ENCODE measurements around the gene RAB23. TPM values are rescaled to one million over a fixed set of nuclear protein-coding genes. Genes with fewer than 3 reads are reported as not detected.
A peak's percentile ranks its signal among the peaks of the same experiment; 100 is the strongest.

Gene RAB23
- total RNA-seq, 1 experiment from 2014 or later = 8.4 TPM

DNA sequence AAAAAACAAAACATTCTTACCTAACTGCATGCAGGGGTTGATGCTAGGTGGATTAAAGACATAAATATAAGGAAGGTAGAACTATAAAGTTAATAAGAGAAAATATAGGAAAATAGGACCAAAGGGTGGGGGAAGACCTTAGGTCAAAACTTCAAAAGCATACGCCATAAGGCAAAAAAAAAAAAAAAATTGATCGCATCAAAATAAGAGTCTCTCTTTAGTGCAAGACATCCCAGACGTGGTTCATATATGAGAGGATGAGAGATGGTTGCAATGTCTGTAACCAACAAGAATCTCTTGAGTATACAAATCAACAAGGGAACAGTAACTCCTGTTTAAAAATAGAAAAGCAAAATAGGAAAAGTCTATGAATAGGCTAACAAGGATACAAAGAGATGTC is 41.5 kb downstream of the RAB23 start:
- BruUV-seq (replicated peaks) = no TSS peak
- Mint-ChIP-seq H3K36me3 (ENCODE audit: insufficient read depth, unreplicated experiment) (peaks cover 43% of the 10 kb centered on the region), H3K27ac (ENCODE audit: low read depth, unreplicated experiment) (no peak overlapping the region), H3K27me3 (ENCODE audit: insufficient read depth, unreplicated experiment) (no peaks in the 10 kb centered on the region), H3K4me3 (ENCODE audit: unreplicated experiment) (no peak overlapping the region), H3K9me3 (ENCODE audit: unreplicated experiment) (no peaks in the 10 kb centered on the region), H3K4me1 (ENCODE audit: insufficient read depth, unreplicated experiment) (peaks cover 4% of the 10 kb centered on the region)
- DNase-seq (ENCODE audit: unreplicated experiment) = no peak
- intact Hi-C loops (cut with micrococcal nuclease) = no loop called here
- TF ChIP-seq, protein P1, sequence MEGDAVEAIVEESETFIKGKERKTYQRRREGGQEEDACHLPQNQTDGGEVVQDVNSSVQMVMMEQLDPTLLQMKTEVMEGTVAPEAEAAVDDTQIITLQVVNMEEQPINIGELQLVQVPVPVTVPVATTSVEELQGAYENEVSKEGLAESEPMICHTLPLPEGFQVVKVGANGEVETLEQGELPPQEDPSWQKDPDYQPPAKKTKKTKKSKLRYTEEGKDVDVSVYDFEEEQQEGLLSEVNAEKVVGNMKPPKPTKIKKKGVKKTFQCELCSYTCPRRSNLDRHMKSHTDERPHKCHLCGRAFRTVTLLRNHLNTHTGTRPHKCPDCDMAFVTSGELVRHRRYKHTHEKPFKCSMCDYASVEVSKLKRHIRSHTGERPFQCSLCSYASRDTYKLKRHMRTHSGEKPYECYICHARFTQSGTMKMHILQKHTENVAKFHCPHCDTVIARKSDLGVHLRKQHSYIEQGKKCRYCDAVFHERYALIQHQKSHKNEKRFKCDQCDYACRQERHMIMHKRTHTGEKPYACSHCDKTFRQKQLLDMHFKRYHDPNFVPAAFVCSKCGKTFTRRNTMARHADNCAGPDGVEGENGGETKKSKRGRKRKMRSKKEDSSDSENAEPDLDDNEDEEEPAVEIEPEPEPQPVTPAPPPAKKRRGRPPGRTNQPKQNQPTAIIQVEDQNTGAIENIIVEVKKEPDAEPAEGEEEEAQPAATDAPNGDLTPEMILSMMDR (IDR thresholded peaks at IDR 0.05; ENCODE audit: unreplicated experiment) = no peak
- ChIA-PET POLR2A (no interaction called here), CTCF (no interaction called here)

DNA sequence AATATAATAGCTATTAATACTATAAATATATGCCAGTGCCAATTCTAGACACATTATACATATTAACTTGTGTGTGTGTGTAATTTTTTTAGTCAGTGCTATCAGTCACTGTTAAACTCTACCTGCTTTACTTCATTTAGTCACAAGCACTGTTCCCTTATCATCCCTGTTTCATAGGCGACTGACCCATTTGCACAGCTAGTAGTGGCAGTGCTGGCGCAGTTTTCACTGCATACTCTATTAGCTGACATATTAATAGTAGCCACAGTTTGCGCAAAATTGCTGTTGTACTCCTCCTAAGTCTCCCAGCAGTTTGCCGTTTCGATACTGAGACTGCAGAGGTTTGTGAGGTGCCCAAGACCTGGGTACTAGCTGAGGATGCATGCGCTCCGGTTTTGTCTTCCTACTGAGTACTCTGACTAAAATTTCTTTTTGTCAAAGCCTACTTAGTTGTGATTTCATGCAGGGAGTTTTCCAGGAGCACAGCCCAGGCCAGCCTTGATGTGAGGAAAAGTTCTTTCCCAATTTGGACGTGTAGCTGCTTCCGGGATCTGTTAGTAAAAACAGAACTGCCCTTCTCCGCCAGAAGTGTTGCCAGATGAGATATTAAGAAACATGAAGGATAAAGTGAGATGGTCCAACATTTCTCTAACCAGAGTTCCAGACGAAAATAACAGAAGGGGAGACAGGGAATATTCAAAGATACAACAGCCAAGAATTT is 44.4 kb downstream of the RAB23 start:
- intact Hi-C loops (cut with micrococcal nuclease) = loop anchor here (10.0 kb wide), 1 partner anchor 273 kb away; no protein-coding TSS in a partner anchor
- BruUV-seq (replicated peaks) = no TSS peak

DNA sequence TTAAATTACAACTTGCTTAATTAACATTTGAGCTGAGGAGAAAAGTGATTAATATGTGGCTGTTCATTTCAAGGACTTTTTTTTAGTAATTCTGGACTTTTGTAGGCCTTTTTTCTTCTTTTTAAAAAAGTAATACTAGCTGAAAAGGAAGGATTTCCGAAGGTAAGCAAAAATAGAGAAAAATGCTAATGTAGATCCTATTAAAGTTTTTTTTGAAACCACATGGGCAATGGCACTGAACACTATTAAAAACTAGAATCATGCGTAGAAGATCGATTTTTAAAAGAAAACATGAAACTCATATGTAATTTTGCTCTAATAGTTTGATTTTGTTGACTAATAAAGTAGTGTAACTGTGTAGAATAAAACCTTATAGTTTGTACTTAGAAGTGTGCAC is 47.6 kb downstream of the RAB23 start:
- no peak for DNase-seq (ENCODE audit: unreplicated experiment)
- TF ChIP-seq, protein P1 (IDR thresholded peaks at IDR 0.05; ENCODE audit: unreplicated experiment) = no peak
- BruUV-seq (replicated peaks) = no TSS peak
- intact Hi-C loops (cut with micrococcal nuclease) = loop anchor here (5.0 to 10.0 kb wide), 2 partner anchors 93 to 270 kb away; no protein-coding TSS in a partner anchor
- Mint-ChIP-seq H3K27ac (ENCODE audit: low read depth, unreplicated experiment) (peak overlapping the region; percentile 44), H3K27me3 (ENCODE audit: insufficient read depth, unreplicated experiment) (no peaks in the 10 kb centered on the region), H3K4me3 (ENCODE audit: unreplicated experiment) (peak overlapping the region; percentile 91), H3K36me3 (ENCODE audit: insufficient read depth, unreplicated experiment) (peaks cover 7% of the 10 kb centered on the region), H3K9me3 (ENCODE audit: unreplicated experiment) (no peaks in the 10 kb centered on the region), H3K4me1 (ENCODE audit: insufficient read depth, unreplicated experiment) (peaks cover 18% of the 10 kb centered on the region)
- CTCF ChIA-PET = no interaction called here
- POLR2A ChIA-PET = interaction anchor here (0.8 to 1.2 kb wide), 4 partner anchors 15 to 140 kb away, joined by 3 to 7 read pairs (median 4); no protein-coding TSS in a partner anchor

More for the DNA sequence above, 44.4 kb downstream of the RAB23 start:
- no peak overlapping the region for H3K4me3 Mint-ChIP-seq (ENCODE audit: unreplicated experiment)
- H3K27me3 Mint-ChIP-seq (ENCODE audit: insufficient read depth, unreplicated experiment) = no peaks in the 10 kb centered on the region
- peaks cover 18% of the 10 kb centered on the region for H3K4me1 Mint-ChIP-seq (ENCODE audit: insufficient read depth, unreplicated experiment)
- H3K27ac Mint-ChIP-seq (ENCODE audit: low read depth, unreplicated experiment) = no peak overlapping the region
- no peak for DNase-seq (ENCODE audit: unreplicated experiment)
- no peaks in the 10 kb centered on the region for H3K9me3 Mint-ChIP-seq (ENCODE audit: unreplicated experiment)
- ChIA-PET POLR2A (interaction anchor here (0.9 kb wide), 1 partner anchor 12 kb away, joined by 3 read pairs; no protein-coding TSS in a partner anchor), CTCF (interaction anchor here (0.5 to 1.2 kb wide), 3 partner anchors 122 to 479 kb away, joined by 3 to 7 read pairs (median 5); no protein-coding TSS in a partner anchor)
- TF ChIP-seq, protein P1 (IDR thresholded peaks at IDR 0.05; ENCODE audit: unreplicated experiment) = no peak
- H3K36me3 Mint-ChIP-seq (ENCODE audit: insufficient read depth, unreplicated experiment) = peaks cover 25% of the 10 kb centered on the region

DNA sequence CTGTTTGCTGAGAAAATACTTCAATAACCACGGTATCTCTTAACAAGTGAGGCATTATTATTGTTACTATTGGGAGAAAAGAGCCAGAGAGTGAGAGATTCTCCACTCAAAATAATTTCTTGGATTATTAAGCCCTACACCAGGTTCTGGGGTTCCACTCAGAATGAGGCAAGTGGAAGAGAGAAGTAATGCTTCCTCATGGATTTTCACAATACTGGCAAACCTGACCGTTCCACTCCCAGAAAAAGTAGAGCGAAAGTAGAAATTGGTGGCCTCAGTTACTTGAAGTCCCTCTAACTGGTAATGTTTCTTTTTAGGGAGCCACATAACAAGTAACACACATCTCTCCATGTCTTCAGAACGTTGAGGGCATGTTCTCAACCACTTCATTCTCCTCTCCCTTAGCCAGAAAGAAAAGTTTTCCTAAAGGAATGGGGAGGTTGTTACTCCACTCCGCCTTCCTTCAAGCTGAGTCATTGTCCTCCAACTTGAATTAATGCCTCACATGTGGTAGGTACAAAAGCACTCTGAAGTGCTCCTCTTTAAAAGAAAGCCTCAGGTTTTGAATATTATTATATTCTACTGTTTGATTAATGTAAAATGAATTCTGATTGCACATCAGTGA is 48.1 kb downstream of the RAB23 start:
- POLR2A ChIA-PET = interaction anchor here (0.8 to 1.2 kb wide), 4 partner anchors 15 to 141 kb away, joined by 3 to 7 read pairs (median 4); no protein-coding TSS in a partner anchor
- H3K27ac Mint-ChIP-seq (ENCODE audit: low read depth, unreplicated experiment) = peak overlapping the region; percentile 44
- TF ChIP-seq, protein P1 (IDR thresholded peaks at IDR 0.05; ENCODE audit: unreplicated experiment) = no peak
- H3K4me3 Mint-ChIP-seq (ENCODE audit: unreplicated experiment) = peak overlapping the region; percentile 91
- CTCF ChIA-PET = no interaction called here
- BruUV-seq (replicated peaks) = no TSS peak
- DNase-seq (ENCODE audit: unreplicated experiment) = peak; percentile 80
- H3K9me3 Mint-ChIP-seq (ENCODE audit: unreplicated experiment) = no peaks in the 10 kb centered on the region
- peaks cover 16% of the 10 kb centered on the region for H3K4me1 Mint-ChIP-seq (ENCODE audit: insufficient read depth, unreplicated experiment)
- H3K36me3 Mint-ChIP-seq (ENCODE audit: insufficient read depth, unreplicated experiment) = peaks cover 7% of the 10 kb centered on the region
- H3K27me3 Mint-ChIP-seq (ENCODE audit: insufficient read depth, unreplicated experiment) = no peaks in the 10 kb centered on the region
- intact Hi-C loops (cut with micrococcal nuclease) = loop anchor here (1.0 to 10.0 kb wide), 3 partner anchors 93 to 269 kb away; no protein-coding TSS in a partner anchor

Data from MCF 10A (cell line).